HG02943 (cell line): Measurements from ENCODE around the gene KCP.

Source experiments
- ATAC-seq: cut with Tn5 transposase; IDR thresholded peaks from one replicate; pipeline ENCODE4 v1.9.1; 2021; ENCODE audit warnings: mild to moderate bottlenecking, low read depth, moderate library complexity; ENCODE audit not compliant: unreplicated experiment

The KCP gene

DNA sequence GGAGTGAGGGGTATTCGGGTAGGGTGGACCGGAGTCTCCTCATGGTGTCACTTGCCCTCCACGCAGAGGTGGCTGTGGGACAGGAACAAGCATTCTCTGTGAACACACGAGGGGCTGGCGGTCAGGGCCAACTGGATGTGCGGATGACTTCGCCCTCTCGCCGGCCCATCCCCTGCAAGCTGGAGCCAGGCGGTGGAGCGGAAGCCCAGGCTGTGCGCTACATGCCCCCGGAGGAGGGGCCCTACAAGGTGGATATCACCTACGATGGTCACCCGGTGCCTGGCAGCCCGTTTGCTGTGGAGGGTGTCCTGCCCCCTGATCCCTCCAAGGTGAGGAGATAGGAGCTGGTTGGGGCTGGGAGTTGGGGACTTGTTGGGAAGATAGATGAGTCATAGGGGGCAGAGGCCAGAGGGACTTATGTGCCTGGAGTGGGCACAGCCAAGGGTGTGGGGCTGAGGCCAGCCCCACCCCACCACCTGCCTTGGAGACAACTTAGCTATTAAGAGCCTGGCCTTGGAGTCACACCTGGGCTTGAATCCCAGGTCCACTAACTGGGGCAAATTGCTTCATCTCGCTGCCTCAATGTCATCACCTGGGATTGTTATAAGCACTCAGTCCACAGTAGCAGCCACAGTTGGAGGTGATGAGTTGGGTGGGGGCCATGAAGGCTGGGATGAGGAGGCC, 66.4 kb downstream of the KCP start:
- no peak for ATAC-seq

GRCh38 chr7:128842674-128843641, 67.6 kb downstream of the KCP start:
- no peak for ATAC-seq

GRCh38 chr7:128841921-128842673, 68.4 kb downstream of the KCP start:
- ATAC-seq: no peak

DNA sequence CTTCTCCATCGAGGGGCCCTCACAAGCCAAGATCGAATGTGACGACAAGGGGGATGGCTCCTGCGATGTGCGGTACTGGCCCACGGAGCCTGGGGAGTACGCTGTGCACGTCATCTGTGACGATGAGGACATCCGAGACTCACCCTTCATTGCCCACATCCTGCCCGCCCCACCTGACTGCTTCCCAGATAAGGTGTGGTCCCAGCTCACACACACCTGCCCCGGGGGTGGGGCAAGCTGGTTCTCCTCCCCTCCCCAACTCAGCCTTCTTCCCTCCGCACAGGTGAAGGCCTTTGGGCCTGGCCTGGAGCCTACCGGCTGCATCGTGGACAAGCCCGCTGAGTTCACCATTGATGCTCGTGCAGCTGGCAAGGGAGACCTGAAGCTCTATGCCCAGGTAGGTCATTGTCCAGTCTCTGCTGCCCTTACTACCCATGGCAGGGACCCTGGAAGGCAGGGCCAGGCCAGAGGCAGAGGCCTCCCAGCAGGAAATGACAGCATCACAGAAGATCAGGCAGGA, 69.3 kb downstream of the KCP start:
- ATAC-seq: no peak

DNA sequence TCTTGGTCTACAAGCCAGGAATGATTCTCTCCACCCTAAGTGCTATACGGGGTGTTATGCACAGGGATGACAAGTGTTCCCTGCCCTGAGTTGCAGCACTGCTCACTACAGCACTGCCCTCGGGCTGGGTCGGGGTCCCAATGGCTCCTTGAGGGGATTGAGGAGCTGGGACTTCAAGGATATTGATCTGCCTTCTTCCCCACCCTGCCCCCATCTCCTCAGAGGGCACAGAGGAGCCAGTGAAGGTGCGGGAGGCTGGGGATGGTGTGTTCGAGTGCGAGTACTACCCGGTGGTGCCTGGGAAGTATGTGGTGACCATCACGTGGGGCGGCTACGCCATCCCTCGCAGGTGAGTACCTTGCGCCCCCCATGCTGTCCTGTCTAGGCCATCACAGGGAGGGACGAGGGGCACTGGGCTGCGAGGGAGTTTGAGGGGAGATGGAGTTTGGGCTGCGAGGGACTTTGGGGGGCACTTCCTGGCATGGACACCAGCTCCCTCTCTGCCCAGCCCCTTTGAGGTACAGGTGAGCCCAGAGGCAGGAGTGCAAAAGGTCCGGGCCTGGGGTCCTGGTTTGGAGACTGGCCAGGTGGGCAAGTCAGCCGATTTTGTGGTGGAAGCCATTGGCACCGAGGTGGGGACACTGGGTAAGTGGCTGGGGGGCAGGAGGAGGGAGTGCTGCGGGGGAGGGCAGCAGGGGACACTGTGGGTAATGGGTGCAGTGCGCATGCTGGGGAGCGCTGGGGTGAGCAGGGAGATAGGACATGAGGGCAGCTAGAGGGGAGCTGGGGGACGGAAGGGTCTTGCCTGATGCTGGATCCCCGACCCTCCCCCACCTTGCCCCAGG, 70.0 kb downstream of the KCP start:
- no peak for ATAC-seq

DNA sequence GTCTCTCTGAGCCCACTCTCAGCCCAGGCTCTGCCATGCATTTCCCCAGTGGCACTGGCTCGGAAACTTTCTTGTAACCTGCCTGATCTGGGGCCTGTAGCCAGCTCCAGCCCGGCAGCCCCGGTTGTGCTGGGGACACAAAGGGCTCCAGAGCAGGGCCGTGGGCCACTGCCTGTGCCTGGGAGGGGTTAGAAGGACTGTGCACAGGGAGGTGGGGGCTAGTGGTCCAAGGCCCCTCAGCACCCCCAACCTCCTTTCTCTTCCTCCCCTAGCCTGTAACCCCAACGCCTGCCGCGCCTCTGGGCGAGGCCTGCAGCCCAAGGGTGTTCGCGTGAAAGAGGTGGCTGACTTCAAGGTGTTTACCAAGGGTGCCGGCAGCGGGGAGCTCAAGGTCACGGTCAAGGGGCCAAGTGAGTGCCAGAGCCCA, 70.7 kb downstream of the KCP start:
- no peak for ATAC-seq

DNA sequence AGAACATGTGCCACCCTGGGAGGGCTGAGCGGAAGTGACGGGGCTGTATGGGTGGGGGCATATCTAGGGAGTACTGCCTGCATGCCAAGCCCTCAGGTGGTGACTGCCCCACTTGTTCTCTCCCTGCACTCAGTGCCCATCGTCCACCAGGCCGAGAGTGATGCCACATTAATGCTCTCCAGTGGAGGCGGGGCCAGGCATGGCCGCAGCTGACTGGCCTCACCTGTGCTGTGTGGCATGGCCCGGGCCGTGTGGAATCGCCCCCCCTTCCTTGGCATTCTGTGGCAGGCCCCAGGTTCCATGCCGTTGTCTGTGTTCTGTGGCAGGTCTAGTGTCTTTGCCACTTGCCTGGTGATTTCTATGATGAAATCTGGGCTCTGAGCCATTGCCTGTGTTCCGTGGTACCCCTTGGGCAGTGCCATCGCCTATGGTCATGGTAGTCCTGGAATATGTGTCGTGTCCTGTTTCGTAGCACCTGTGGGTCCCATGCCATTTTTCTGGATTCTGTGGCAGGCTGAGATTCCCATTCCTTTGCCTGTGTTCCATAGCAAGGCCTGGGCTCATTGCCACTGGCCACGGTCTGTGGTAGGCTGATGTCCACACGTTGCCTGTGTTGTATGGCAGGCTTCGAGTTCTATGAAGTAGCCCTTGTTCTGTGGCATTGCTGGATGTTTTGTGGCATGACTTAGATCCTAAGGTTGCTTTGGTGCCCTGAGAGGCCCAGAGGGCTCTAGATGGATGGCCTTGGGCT, 71.4 kb downstream of the KCP start:
- no peak for ATAC-seq

DNA sequence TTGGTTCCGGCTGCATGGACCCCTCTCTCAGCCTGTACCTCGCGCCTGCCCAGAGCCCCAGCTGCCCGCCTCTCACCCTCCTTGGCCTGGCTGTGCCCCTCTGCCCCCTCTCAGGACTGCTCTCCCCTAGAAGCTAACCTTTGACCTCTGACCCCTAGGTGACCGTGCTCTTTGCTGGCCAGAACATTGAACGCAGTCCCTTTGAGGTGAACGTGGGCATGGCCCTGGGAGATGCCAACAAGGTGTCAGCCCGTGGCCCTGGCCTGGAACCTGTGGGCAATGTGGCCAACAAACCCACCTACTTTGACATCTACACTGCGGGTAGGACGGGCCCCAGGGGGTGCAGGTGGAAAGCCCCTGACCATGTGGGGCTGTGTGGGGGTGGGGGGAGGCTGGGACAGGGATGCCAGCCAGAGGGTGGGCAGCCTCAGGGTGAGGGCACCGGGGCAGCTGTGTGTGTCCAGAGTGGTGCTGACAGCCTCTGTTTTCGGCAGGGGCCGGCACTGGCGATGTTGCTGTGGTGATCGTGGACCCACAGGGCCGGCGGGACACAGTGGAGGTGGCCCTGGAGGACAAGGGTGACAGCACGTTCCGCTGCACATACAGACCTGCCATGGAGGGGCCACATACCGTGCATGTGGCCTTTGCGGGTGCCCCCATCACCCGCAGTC, 72.3 kb downstream of the KCP start:
- ATAC-seq: no peak

GRCh38 chr7:128837521-128837921, 73.0 kb downstream of the KCP start:
- ATAC-seq: no peak

DNA sequence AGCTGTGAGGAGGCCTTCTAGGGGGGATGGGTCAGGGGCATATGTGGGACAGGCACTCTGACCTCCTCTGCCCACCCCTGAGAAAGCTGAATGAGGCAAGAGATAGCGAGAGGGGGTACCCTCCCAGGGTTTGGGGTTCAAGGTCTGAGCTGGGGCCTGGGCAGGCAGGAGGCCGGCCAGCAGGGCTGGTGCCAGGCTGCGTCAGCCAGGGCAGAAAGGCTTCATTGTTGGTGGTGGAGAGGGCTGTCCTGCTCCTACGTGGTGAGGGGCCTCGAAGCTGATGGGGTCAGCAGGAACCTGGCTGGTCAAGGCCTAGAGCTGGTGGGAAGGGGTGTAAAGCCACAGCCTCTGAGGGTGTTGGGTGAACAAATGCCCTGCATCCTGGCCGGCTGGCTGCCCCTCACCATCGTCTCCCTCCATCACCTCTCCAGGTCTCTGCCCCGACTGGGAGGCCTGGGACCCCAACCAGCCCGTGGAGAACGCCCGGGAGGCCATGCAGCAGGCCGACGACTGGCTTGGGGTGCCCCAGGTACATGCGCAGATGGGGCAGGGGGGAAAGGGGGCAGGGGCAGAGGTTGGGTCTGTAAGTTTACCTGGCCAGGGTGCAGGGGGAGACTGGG, 73.7 kb downstream of the KCP start:
- ATAC-seq: no peak

DNA sequence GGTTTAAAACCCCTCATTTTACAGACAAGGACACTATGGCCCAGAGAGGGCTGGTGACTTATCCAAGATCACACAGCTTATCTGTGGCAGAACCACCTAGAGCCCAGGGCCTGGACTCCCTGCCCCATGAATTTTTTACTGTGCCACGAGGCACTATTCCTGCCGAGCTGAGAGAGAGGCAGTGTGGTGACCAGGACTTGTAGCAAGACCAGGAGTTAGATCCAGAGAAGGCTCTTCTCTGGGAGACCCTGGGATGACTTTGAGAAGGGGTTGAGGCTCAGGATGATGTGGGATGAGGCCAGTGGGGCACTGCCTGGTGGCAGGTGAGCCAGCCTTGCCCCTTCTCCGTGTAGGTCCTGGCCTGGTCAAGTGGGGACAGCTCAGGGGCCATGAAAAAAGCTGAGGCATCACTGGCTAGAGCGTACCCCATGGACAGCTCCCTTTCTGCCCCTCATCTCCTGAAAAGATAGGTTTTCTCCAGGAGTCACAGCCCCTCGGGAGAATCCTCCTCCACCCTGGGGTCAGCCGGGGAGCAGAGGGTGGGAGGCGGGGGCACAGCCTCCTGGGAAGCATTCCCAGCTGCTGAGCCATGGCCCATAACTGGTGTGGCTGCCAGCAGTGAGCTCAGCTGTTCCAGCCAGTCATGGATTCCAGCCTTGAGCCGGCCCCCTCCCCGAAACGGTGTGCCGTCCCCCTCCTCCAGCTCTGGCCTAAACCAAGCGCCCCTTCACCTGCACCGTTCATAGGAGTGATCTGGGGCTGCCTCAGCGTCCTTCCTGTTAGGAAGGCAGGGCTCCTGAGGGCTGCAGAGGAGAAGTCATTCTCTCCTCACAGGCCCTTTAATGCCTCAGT, 74.5 kb downstream of the KCP start:
- ATAC-seq: no peak

DNA sequence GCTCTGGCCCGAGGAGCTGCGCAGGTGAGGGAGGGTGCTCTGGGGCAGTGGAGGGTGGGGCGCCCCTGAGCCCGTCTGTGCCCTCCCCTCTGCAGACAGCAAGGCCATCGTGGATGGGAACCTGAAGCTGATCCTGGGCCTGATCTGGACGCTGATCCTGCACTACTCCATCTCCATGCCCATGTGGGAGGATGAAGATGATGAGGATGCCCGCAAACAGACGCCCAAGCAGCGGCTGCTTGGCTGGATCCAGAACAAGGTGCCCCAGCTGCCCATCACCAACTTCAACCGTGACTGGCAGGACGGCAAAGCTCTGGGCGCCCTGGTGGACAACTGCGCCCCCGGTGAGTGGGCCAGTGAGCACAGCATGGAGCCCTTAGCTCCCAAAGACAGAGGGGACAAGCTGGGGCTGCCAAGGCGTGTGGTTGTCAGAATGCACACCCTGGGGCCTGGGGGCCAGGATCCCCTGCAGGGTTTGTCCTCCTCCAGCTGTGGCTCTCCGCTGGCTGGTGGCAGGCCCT, 75.2 kb downstream of the KCP start:
- no peak for ATAC-seq

GRCh38 chr7:128833946-128834325, 76.6 kb downstream of the KCP start:
- no peak for ATAC-seq

- ATAC-seq: no peak
These were observed 77.2 kb downstream of the KCP start for GRCh38 chr7:128833148-128833945.

DNA sequence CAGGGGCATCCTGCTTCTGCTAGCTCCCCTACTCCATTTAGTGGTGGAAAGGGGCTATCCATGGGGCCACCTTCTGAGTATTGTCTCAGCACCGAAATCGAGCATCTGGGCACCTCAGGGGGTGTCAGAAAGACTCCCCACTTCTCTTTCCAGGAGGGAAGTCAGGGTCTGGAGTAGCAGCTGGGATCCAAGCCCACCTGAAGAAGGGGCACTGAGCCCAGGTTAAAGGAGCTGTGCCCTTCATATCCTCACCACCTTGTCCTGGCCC, 77.7 kb downstream of the KCP start:
- ATAC-seq: no peak

- no peak for ATAC-seq
These were observed 78.3 kb downstream of the KCP start for GRCh38 chr7:128831994-128832879.
